Measurements from ENCODE around the gene LRP8. TPM values are rescaled to one million over a fixed set of nuclear protein-coding genes. Genes with fewer than 3 reads are reported as not detected.

Gene LRP8
- total RNA-seq, 1 experiment from 2014 or later: 54.4 TPM

- ChIA-PET POLR2A (ENCODE audit: unreplicated experiment) (no interaction called here), CTCF (interaction anchor here (0.6 kb wide), 1 partner anchor 93 kb away, joined by 3 read pairs; no protein-coding TSS in a partner anchor)
- H2AFZ ChIP-seq (ENCODE audit: low read length): no peak overlapping the region
Measured at GRCh38 chr1:53371121-53371666, 43.3 kb upstream of the LRP8 start.

GRCh38 chr1:53370369-53370961 is 42.6 kb upstream of the LRP8 start:
- CTCF ChIA-PET: no interaction called here
- no peaks in the 10 kb centered on the region for H3K27me3 ChIP-seq (ENCODE audit: low read length)
- no peak overlapping the region for H3K9ac ChIP-seq (ENCODE audit: low read length)
- H3K36me3 ChIP-seq (ENCODE audit: low read depth, low read length): no peaks in the 10 kb centered on the region
- no peaks in the 10 kb centered on the region for H3K9me3 ChIP-seq (ENCODE audit: low read length)
- no peak for TF ChIP-seq EZH2 (IDR thresholded peaks at IDR 0.05; ENCODE audit: low read length, unreplicated experiment)
- TF ChIP-seq EZH2phosphoT487 (IDR thresholded peaks at IDR 0.05; ENCODE audit: borderline replicate concordance, low read length): no peak
- TF ChIP-seq CTCF (conservative IDR thresholded peaks at IDR 0.05; ENCODE audit: low read depth, low read length): no peak
- no peaks in the 10 kb centered on the region for H4K20me1 ChIP-seq (ENCODE audit: low read length)
- H3K79me2 ChIP-seq (ENCODE audit: low read length): no peaks in the 10 kb centered on the region
- H3K4me3 ChIP-seq (ENCODE audit: low read length): no peak overlapping the region
- H3K27ac ChIP-seq (ENCODE audit: low read length): no peak overlapping the region
- BruUV-seq (replicated peaks): no TSS peak
- no peak overlapping the region for H2AFZ ChIP-seq (ENCODE audit: low read length)
- intact Hi-C loops (cut with micrococcal nuclease): no loop called here
- no peaks in the 10 kb centered on the region for H3F3A ChIP-seq (ENCODE audit: low read length, unreplicated experiment)
- POLR2A ChIA-PET (ENCODE audit: unreplicated experiment): no interaction called here
- no peaks in the 10 kb centered on the region for H3K4me1 ChIP-seq (ENCODE audit: insufficient read depth, low read length)
- H3K4me2 ChIP-seq (ENCODE audit: low read length): no peak overlapping the region
- no peak for DNase-seq
- no peak for ATAC-seq
- H3K9me2 ChIP-seq (replicated peaks; ENCODE audit: low read length): no peaks in the 10 kb centered on the region

More at GRCh38 chr1:53371121-53371666, 43.3 kb upstream of the LRP8 start:
- H3K27me3 ChIP-seq (ENCODE audit: low read length): no peaks in the 10 kb centered on the region
- BruUV-seq (replicated peaks): no TSS peak
- H3K79me2 ChIP-seq (ENCODE audit: low read length): no peaks in the 10 kb centered on the region
- no peaks in the 10 kb centered on the region for H3K36me3 ChIP-seq (ENCODE audit: low read depth, low read length)
- no peaks in the 10 kb centered on the region for H3K9me3 ChIP-seq (ENCODE audit: low read length)
- no peaks in the 10 kb centered on the region for H4K20me1 ChIP-seq (ENCODE audit: low read length)
- DNase-seq: no peak
- H3K9ac ChIP-seq (ENCODE audit: low read length): no peak overlapping the region
- no peaks in the 10 kb centered on the region for H3K9me2 ChIP-seq (replicated peaks; ENCODE audit: low read length)
- intact Hi-C loops (cut with micrococcal nuclease): no loop called here
- H3K4me1 ChIP-seq (ENCODE audit: insufficient read depth, low read length): no peaks in the 10 kb centered on the region
- no peak overlapping the region for H3K4me2 ChIP-seq (ENCODE audit: low read length)
- TF ChIP-seq EZH2phosphoT487 (IDR thresholded peaks at IDR 0.05; ENCODE audit: borderline replicate concordance, low read length) (no peak), EZH2 (IDR thresholded peaks at IDR 0.05; ENCODE audit: low read length, unreplicated experiment) (no peak), CTCF (conservative IDR thresholded peaks at IDR 0.05; ENCODE audit: low read depth, low read length) (no peak)
- H3F3A ChIP-seq (ENCODE audit: low read length, unreplicated experiment): no peaks in the 10 kb centered on the region
- H3K27ac ChIP-seq (ENCODE audit: low read length): no peak overlapping the region
- H3K4me3 ChIP-seq (ENCODE audit: low read length): no peak overlapping the region
- ATAC-seq: no peak

GRCh38 chr1:53369761-53370160 is 41.9 kb upstream of the LRP8 start:
- Histone ChIP-seq H3K9me3 (ENCODE audit: low read length) (no peaks in the 10 kb centered on the region), H4K20me1 (ENCODE audit: low read length) (no peaks in the 10 kb centered on the region), H3K27me3 (ENCODE audit: low read length) (no peaks in the 10 kb centered on the region), H3K9ac (ENCODE audit: low read length) (no peak overlapping the region), H3K9me2 (replicated peaks; ENCODE audit: low read length) (no peaks in the 10 kb centered on the region), H3K4me3 (ENCODE audit: low read length) (no peak overlapping the region), H3K4me2 (ENCODE audit: low read length) (no peak overlapping the region), H3K4me1 (ENCODE audit: insufficient read depth, low read length) (no peaks in the 10 kb centered on the region), H3K36me3 (ENCODE audit: low read depth, low read length) (no peaks in the 10 kb centered on the region), H3K79me2 (ENCODE audit: low read length) (no peaks in the 10 kb centered on the region), H3K27ac (ENCODE audit: low read length) (no peak overlapping the region), H2AFZ (ENCODE audit: low read length) (no peak overlapping the region), H3F3A (ENCODE audit: low read length, unreplicated experiment) (no peaks in the 10 kb centered on the region)
- POLR2A ChIA-PET (ENCODE audit: unreplicated experiment): no interaction called here
- no peak for TF ChIP-seq CTCF (conservative IDR thresholded peaks at IDR 0.05; ENCODE audit: low read depth, low read length)
- TF ChIP-seq EZH2phosphoT487 (IDR thresholded peaks at IDR 0.05; ENCODE audit: borderline replicate concordance, low read length): no peak
- no peak for TF ChIP-seq EZH2 (IDR thresholded peaks at IDR 0.05; ENCODE audit: low read length, unreplicated experiment)
- CTCF ChIA-PET: no interaction called here
- ATAC-seq (no peak), DNase-seq (no peak)
- intact Hi-C loops (cut with micrococcal nuclease): no loop called here
- BruUV-seq (replicated peaks): no TSS peak

Data from PC-3 (cell line).